Panc1 (cell line): Measurements from ENCODE around the gene ENPP3.

Experiments used
- SIN3A ChIP-seq: IDR thresholded peaks from 2 replicates; pipeline ENCODE4 v1.6.1; 2012; ENCODE audit warnings: low read depth, mild to moderate bottlenecking, low read length, moderate library complexity, borderline replicate concordance; ENCODE audit not compliant: insufficient read depth
- TCF7L2 ChIP-seq: IDR thresholded peaks from 2 replicates; pipeline ENCODE4 v1.6.1; 2011; ENCODE audit warnings: mild to moderate bottlenecking, low read depth, low read length, inconsistent platforms
- TF ChIP-seq, protein P1 (sequence below): fragments of 450-650 bp; IDR thresholded peaks from 2 replicates; pipeline ENCODE4 v1.5.1; 2017; ENCODE audit warnings: mild to moderate bottlenecking
- TF ChIP-seq, protein P2 (sequence below), 2 experiments: IDR thresholded peaks; 2 replicates each; pipeline ENCODE4 v1.6.1; 2011 to 2012; ENCODE audit warnings: low read depth in 2 of 2, control low read depth in 1 of 2, low read length in 1 of 2, mild to moderate bottlenecking in 1 of 2, moderate library complexity in 1 of 2; ENCODE audit not compliant: insufficient read depth in 1 of 2

DNA sequence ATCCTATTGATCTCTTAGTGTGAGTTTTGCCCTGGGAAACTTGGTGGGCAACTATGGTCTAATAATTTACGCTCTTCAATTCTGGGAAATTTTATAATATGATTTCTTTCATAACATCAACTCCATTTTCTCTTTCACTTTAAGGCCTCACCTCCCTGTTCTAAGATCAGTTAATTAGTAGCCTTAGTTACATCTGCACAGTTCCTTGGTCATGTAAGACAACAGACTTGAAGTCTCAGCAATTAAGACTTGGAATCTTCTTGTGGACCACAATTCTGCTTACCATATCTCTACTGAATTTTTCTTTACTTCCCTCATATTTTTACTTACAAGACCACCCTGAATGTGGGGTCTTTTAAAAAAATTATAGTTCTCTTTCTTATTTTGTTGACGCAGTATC is 8.7 kb downstream of the ENPP3 start:
- TF ChIP-seq, protein P1, sequence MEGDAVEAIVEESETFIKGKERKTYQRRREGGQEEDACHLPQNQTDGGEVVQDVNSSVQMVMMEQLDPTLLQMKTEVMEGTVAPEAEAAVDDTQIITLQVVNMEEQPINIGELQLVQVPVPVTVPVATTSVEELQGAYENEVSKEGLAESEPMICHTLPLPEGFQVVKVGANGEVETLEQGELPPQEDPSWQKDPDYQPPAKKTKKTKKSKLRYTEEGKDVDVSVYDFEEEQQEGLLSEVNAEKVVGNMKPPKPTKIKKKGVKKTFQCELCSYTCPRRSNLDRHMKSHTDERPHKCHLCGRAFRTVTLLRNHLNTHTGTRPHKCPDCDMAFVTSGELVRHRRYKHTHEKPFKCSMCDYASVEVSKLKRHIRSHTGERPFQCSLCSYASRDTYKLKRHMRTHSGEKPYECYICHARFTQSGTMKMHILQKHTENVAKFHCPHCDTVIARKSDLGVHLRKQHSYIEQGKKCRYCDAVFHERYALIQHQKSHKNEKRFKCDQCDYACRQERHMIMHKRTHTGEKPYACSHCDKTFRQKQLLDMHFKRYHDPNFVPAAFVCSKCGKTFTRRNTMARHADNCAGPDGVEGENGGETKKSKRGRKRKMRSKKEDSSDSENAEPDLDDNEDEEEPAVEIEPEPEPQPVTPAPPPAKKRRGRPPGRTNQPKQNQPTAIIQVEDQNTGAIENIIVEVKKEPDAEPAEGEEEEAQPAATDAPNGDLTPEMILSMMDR, result no peak
- TF ChIP-seq SIN3A (no peak), TCF7L2 (no peak)
- TF ChIP-seq, protein P2, sequence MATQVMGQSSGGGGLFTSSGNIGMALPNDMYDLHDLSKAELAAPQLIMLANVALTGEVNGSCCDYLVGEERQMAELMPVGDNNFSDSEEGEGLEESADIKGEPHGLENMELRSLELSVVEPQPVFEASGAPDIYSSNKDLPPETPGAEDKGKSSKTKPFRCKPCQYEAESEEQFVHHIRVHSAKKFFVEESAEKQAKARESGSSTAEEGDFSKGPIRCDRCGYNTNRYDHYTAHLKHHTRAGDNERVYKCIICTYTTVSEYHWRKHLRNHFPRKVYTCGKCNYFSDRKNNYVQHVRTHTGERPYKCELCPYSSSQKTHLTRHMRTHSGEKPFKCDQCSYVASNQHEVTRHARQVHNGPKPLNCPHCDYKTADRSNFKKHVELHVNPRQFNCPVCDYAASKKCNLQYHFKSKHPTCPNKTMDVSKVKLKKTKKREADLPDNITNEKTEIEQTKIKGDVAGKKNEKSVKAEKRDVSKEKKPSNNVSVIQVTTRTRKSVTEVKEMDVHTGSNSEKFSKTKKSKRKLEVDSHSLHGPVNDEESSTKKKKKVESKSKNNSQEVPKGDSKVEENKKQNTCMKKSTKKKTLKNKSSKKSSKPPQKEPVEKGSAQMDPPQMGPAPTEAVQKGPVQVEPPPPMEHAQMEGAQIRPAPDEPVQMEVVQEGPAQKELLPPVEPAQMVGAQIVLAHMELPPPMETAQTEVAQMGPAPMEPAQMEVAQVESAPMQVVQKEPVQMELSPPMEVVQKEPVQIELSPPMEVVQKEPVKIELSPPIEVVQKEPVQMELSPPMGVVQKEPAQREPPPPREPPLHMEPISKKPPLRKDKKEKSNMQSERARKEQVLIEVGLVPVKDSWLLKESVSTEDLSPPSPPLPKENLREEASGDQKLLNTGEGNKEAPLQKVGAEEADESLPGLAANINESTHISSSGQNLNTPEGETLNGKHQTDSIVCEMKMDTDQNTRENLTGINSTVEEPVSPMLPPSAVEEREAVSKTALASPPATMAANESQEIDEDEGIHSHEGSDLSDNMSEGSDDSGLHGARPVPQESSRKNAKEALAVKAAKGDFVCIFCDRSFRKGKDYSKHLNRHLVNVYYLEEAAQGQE (IDR thresholded peaks at IDR 0.05; ENCODE audit: insufficient read depth in 1 of 2, low read depth in 2 of 2, low read length in 1 of 2), result no peak
